RPMI8226 (cell line): Measurements from ENCODE around the gene MTMR2.
"Not testable (repeated sequence)": the region's sequence is repeated elsewhere in the genome, so short reads cannot be mapped to it uniquely, and the experiment has no call there.

Experiments
- DNase-seq: peaks from one replicate; pipeline ENCODE4 v3.0.0-alpha.2; 2015

Gene MTMR2

DNA sequence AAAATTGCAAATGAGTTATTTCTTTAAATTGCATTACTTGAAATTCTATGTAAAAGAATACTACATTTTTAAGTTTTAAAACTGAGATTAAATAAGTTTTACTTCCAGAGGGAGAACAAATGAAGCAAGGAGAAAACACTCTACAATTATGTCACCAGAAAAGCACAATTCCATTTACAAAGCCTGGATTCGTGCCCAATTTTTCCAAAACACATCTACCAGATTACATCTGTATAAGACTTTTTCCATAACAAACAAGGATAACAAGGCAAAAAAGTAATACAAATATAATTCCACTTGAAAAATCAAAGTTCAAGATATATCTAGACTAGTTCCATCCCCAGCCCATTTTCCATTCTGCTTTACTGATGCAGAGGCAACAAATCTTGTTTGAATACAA, 40.5 kb downstream of the MTMR2 start:
- no peak for DNase-seq

DNA sequence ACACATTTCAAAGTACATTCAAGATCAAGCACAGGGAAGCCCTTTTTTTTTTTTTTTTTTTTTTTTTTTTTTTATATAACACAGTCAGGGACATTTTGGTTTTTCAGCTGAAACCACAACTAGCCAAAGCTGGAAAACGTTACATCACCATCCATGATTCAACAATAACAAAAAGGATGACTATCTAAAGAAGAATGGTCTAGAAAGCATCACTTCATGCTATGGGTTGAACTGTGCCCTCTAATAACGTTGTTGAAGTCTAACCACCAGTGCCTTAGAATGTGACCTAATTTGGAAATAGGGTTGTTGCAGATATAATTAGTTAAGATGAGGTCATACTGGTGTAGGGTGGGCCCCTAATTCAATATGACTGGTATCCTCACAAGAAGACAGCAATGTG, 46.6 kb downstream of the MTMR2 start:
- DNase-seq, result no peak

- DNase-seq, result not testable (repeated sequence)
Observed at GRCh38 chr11:95870877-95871276, 53.0 kb downstream of the MTMR2 start.

DNA sequence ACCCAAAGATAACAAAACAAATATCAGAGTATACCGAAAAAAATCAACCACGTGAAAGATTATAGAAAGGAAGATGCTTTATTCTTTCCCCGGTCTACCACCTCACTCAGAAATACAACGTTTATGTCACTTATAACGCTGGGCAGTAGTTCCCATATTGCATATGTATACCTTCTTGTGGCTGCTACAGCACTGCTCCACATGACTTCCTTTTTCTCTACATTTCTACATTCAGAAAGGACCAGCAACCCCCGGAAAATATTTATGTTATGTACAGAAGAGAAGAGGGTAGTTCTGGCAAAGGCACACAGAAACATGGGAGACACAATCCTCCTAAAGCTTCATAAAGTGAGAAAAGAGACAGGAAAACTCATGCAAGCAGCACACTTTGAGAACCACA, 56.8 kb downstream of the MTMR2 start:
- DNase-seq, result no peak

DNA sequence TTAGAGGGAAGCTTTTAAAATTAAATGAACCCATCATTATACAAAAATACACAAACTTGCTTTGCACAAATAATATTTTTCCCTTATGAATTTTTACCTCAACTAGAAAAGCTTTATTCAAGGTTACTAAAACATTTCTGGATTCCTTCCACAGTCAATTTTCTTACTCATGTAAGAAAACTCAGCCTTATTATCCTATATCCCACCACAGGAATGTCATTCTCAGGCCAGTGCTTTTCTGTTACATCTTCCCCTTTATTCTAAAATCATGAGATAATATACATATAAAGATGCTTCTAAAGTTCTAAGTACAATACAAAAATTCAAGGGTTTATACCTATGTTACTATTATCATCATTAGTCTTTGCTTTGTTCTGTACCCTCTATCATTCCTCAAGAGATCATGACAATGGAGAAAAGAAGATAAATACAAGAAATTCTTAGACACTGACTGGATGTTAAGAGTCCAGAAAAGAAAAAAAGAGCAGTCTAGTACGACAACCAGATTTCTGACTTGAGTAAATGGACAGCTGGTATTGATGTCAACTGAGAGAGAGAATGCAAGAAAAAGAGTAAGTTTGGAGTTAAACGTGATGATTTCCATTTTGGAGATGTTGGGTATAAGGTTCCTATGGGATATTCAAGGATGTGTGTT, 60.3 kb downstream of the MTMR2 start:
- no peak for DNase-seq

GRCh38 chr11:95860024-95860423, 63.9 kb downstream of the MTMR2 start:
- not testable (repeated sequence) for DNase-seq

- not testable (repeated sequence) for DNase-seq
Observed at GRCh38 chr11:95854362-95854761, 69.5 kb downstream of the MTMR2 start.

DNA sequence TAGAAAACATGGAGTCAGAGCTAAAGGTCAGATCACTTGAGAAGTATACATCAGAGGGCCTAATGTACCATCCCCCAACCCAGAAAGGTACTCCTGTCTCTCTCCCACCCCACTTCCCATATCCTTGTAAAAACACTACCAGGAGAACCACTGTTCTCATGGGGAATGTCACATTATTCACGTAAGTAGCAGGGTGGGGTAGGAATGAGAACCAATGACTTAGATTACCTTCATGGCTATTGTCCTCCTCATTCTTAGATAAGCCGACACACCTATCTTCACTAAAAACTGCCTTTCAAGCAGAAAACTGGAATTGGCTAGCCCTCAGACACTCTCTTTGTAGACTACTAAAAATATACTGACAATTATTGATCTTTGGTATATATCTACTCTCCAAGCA, 70.0 kb downstream of the MTMR2 start:
- DNase-seq, result no peak

- DNase-seq, result no peak
Observed at GRCh38 chr11:95853138-95853537, 70.8 kb downstream of the MTMR2 start.

GRCh38 chr11:95850137-95850536, 73.8 kb downstream of the MTMR2 start:
- no peak for DNase-seq

DNA sequence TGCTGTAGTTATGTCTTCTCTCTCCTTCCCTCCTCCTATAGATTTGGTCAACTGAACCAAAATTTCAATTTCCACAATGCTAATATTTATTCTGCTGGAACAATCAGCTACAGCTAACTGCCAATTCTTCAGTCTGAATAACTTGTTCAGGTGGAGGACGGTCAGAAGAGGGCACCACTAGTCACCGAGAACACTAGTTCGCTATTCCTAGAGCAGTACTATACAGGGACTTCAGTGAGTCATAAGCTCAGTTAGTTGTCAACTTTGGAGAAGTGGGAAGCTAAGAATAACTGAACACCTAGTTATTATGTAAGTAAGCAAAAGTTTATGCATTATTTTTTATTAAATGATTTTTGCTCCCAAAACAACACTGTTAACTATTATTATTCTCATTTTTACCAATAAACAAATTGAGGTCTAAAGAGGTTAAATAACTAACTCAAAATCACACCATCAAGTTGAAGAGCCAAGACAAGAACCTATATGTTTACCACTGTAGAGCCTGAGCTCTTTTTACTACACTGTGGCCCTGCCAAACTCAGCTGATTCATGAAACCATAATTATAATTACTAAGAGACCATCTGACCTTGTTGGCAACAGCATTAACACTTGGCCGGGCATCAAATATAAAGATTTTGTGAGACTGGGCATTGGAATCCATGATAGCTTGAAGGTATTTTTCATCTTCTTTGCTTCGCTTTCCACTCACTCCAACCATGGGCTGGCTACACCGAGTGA, 74.7 kb downstream of the MTMR2 start:
- DNase-seq, result peak; percentile 11

- no peak for DNase-seq
Observed at GRCh38 chr11:95845167-95845566, 78.7 kb downstream of the MTMR2 start.

- DNase-seq, result peak; percentile 61
Observed at GRCh38 chr11:95835768-95836488, 88.0 kb downstream of the MTMR2 start.

GRCh38 chr11:95835351-95835750, 88.6 kb downstream of the MTMR2 start:
- no peak for DNase-seq

DNA sequence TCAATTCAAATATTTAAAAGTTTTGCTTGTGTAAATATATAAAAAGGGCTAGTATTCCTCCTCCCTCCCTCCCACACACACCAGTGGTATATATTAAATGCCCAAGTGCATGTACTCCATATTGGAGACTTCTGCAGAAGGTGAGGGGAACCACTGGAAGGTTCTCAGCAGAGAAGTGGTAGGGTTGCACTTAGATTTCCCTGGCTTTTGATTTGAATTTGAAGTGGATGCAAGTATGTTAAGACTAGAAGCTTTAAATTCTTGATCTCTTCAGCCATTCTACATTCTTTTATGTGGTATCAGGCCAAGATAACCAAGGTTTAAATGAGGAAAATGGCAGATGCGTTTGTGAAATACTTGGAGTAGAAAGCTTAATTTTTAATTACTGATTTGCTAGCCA, 90.5 kb downstream of the MTMR2 start:
- no peak for DNase-seq

DNA sequence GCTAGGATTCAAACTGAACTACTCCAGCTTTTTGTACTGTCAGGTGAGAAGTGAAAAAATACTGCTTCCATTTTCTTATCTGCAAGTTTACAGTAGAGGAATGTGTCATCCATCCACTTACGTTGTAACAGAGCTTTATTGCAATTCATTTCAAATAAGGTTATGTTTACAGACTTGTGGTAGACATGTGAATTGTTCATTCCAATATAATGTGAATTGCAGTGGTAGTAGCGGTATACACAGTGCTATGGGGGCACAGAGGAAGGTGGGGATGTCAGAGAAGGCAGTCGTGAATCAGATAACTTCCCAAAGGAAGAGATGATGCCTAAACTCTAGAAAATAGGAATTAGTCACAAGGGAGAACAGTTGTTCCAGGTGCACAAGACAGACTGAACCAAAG, 91.1 kb downstream of the MTMR2 start:
- DNase-seq, result no peak

DNA sequence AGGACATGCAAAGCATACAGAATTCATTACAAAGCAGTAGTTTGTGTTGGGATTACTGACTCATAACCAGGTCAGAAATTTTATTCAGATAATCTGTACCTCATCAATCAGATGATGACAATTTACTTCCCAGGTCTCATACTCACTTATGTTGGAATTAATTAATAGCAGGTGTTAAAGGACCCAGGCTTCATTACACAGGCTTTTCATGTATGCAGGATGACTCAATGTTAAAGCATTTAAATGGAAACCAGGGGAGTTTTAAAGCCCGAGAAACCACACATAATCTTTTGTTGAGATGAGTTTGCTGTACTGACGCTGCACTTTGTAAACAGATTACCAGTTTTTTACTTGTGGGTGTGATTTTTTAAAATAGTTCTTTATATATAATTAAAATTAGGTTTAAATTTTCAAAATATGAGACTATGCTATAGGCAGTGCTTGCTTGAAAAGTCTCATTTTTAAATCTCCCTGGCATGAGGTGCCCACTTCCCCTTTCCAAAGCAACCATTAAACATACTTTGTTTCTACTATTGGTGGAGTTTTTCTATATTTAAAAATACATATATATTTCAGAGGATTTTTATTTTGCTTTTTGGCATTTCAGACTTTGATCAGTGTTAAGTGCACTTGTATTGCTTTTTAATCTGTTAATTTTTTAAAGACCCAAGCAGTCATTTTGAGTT, 92.6 kb downstream of the MTMR2 start:
- DNase-seq, result no peak

DNA sequence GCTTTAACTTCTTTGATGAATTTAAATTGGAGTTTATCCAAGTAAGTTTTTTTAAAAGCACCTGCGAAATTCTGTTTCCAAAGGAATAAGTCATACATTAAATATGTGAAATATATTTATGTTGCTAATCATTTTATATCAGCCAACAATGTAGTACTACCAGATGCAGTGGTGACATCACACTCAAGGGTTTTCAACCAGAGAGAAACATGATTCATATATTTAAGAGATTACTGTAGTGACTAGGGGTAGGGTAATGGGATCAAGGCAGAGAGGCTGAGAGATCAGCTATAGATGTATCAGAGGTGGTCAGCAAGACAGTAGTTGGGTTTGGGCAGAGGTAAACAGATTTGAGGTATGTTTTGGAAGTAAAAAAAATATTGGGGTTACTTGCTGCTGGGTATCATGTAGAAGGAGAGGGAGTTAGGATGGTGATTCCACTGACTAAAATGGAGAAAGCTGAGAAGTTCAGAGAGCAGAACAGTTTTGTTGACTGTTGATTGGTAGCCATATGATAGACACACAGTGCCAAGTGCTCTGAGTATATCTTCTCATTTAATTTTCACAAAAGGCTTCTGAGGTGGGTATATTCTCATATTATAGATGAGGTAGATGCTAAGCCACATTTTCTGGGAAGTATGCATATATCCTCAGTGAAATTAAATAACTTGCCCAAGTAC, 94.2 kb downstream of the MTMR2 start:
- no peak for DNase-seq

GRCh38 chr11:95827696-95828095, 96.2 kb downstream of the MTMR2 start:
- no peak for DNase-seq

DNA sequence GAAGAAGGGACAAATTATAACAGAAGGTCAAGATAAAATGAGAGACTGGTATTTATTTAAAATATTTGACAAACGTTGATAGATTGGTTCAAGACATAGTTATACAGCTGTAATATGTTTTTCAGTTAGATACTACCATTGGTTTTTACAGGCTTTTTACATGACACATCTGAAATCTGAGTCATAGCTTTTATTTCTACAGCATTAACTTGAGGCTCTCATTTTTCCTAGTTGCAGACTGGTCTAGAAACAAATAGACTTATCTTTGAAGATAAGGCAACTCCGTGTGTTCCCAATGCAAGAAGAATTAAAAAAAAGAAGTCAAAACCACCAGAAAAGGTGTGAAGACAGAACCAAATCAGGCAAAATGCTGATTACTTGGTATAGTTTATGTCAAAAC, 102.3 kb downstream of the MTMR2 start:
- DNase-seq, result no peak

GRCh38 chr11:95816037-95816436, 107.9 kb downstream of the MTMR2 start:
- DNase-seq, result no peak

DNA sequence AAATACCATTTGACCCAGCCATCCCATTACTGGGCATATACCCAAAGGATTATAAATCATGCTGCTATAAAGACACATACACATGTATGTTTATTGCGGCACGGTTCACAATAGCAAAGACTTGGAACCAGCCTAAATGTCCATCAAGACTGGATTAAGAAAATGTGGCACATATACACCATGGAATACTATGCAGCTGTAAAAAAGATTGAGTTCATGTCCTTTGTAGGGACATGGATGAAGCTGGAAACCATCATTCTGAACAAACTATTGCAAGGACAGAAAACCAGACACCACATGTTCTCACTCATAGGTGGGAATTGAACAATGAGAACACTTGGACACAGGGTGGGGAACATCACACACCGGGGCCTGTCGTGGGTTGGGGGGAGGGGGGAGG, 112.9 kb downstream of the MTMR2 start:
- DNase-seq, result not testable (repeated sequence)

DNA sequence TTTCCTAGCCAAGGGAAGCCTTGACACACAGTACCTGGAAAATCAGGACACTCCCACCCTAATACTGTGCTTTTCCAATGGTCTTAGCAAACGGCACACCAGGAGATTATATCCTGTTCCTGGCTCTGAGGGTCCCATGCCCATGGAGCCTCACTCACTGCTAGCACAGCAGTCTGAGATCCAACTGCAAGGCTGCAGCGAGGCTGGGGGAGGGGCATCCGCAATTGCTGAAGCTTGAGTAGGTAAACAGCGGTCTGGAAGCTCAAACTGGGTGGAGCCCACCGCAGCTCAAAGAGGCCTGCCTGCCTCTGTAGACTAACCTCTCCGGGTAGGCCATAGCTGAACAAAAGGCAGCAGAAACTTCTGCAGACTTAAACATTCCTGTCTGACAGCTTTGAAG, 117.4 kb downstream of the MTMR2 start:
- DNase-seq, result not testable (repeated sequence)
